ENCODE data around the gene FBXL4. TPM values are rescaled to one million over a fixed set of nuclear protein-coding genes. Genes with fewer than 3 reads are reported as not detected.
"Not testable (repeated sequence)": the region's sequence is repeated elsewhere in the genome, so short reads cannot be mapped to it uniquely, and the experiment has no call there.

Gene FBXL4
- total RNA-seq, 1 donor from 2014 or later = 18.3 TPM

GRCh38 chr6:98927534-98927933 is 20.2 kb downstream of the FBXL4 start:
- H3K36me3 Mint-ChIP-seq = peaks cover 22% of the 10 kb centered on the region
- H3K27ac Mint-ChIP-seq = no peak overlapping the region
- no peaks in the 10 kb centered on the region for H3K27me3 Mint-ChIP-seq
- peaks cover 3% of the 10 kb centered on the region for H3K9me3 Mint-ChIP-seq
- peaks cover 8% of the 10 kb centered on the region for H3K4me1 Mint-ChIP-seq (ENCODE audit: unreplicated experiment)
- no peak for DNase-seq (ENCODE audit: extremely low spot score, unreplicated experiment)
- no peak overlapping the region for H3K4me3 Mint-ChIP-seq
- no peak for TF ChIP-seq CTCF (conservative IDR thresholded peaks at IDR 0.05)

- Mint-ChIP-seq H3K4me1 (ENCODE audit: unreplicated experiment) (peaks cover 8% of the 10 kb centered on the region), H3K27ac (no peak overlapping the region), H3K27me3 (no peaks in the 10 kb centered on the region), H3K9me3 (peaks cover 3% of the 10 kb centered on the region), H3K4me3 (no peak overlapping the region), H3K36me3 (peaks cover 22% of the 10 kb centered on the region)
- DNase-seq (ENCODE audit: extremely low spot score, unreplicated experiment) = no peak
- no peak for TF ChIP-seq CTCF (conservative IDR thresholded peaks at IDR 0.05)
These were observed 21.9 kb downstream of the FBXL4 start for GRCh38 chr6:98925831-98926230.

- Mint-ChIP-seq H3K4me1 (ENCODE audit: unreplicated experiment) (peaks cover 4% of the 10 kb centered on the region), H3K36me3 (peaks cover 17% of the 10 kb centered on the region), H3K4me3 (no peak overlapping the region), H3K9me3 (no peaks in the 10 kb centered on the region), H3K27ac (no peak overlapping the region), H3K27me3 (no peaks in the 10 kb centered on the region)
- no peak for TF ChIP-seq CTCF (conservative IDR thresholded peaks at IDR 0.05)
- DNase-seq (ENCODE audit: extremely low spot score, unreplicated experiment) = no peak
These were observed 23.1 kb downstream of the FBXL4 start for GRCh38 chr6:98924647-98925046.

GRCh38 chr6:98920904-98921431 is 26.8 kb downstream of the FBXL4 start:
- no peak overlapping the region for H3K27ac Mint-ChIP-seq
- no peaks in the 10 kb centered on the region for H3K9me3 Mint-ChIP-seq
- no peaks in the 10 kb centered on the region for H3K27me3 Mint-ChIP-seq
- TF ChIP-seq CTCF (conservative IDR thresholded peaks at IDR 0.05) = no peak
- no peaks in the 10 kb centered on the region for H3K4me1 Mint-ChIP-seq (ENCODE audit: unreplicated experiment)
- DNase-seq (ENCODE audit: extremely low spot score, unreplicated experiment) = no peak
- H3K36me3 Mint-ChIP-seq = peaks cover 13% of the 10 kb centered on the region
- H3K4me3 Mint-ChIP-seq = no peak overlapping the region

GRCh38 chr6:98910946-98911345 is 36.8 kb downstream of the FBXL4 start:
- not testable (repeated sequence) for H3K27me3 Mint-ChIP-seq; DNase-seq (ENCODE audit: extremely low spot score, unreplicated experiment); H3K4me3 Mint-ChIP-seq; H3K4me1 Mint-ChIP-seq (ENCODE audit: unreplicated experiment); H3K9me3 Mint-ChIP-seq; H3K27ac Mint-ChIP-seq
- peaks cover 26% of the 10 kb centered on the region for H3K36me3 Mint-ChIP-seq

GRCh38 chr6:98909236-98909635 is 38.5 kb downstream of the FBXL4 start:
- no peak overlapping the region for H3K27ac Mint-ChIP-seq
- no peaks in the 10 kb centered on the region for H3K4me1 Mint-ChIP-seq (ENCODE audit: unreplicated experiment)
- no peak for DNase-seq (ENCODE audit: extremely low spot score, unreplicated experiment)
- TF ChIP-seq CTCF (conservative IDR thresholded peaks at IDR 0.05) = no peak
- no peaks in the 10 kb centered on the region for H3K27me3 Mint-ChIP-seq
- H3K4me3 Mint-ChIP-seq = no peak overlapping the region
- H3K9me3 Mint-ChIP-seq = no peaks in the 10 kb centered on the region
- H3K36me3 Mint-ChIP-seq = peaks cover 26% of the 10 kb centered on the region

- H3K27ac Mint-ChIP-seq; DNase-seq (ENCODE audit: extremely low spot score, unreplicated experiment); H3K9me3 Mint-ChIP-seq; H3K4me3 Mint-ChIP-seq; H3K36me3 Mint-ChIP-seq; H3K27me3 Mint-ChIP-seq; H3K4me1 Mint-ChIP-seq (ENCODE audit: unreplicated experiment): not testable (repeated sequence)
These were observed 41.4 kb downstream of the FBXL4 start for GRCh38 chr6:98906342-98906741.
